Measurements from ENCODE around the gene UGT8.
"Not testable (repeated sequence)": the region's sequence is repeated elsewhere in the genome, so short reads cannot be mapped to it uniquely, and the experiment has no call there.

GRCh38 chr4:114590360-114590759 lies 8.2 kb upstream of the UGT8 start:
- TF ChIP-seq, protein P1, sequence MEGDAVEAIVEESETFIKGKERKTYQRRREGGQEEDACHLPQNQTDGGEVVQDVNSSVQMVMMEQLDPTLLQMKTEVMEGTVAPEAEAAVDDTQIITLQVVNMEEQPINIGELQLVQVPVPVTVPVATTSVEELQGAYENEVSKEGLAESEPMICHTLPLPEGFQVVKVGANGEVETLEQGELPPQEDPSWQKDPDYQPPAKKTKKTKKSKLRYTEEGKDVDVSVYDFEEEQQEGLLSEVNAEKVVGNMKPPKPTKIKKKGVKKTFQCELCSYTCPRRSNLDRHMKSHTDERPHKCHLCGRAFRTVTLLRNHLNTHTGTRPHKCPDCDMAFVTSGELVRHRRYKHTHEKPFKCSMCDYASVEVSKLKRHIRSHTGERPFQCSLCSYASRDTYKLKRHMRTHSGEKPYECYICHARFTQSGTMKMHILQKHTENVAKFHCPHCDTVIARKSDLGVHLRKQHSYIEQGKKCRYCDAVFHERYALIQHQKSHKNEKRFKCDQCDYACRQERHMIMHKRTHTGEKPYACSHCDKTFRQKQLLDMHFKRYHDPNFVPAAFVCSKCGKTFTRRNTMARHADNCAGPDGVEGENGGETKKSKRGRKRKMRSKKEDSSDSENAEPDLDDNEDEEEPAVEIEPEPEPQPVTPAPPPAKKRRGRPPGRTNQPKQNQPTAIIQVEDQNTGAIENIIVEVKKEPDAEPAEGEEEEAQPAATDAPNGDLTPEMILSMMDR (IDR thresholded peaks at IDR 0.05; ENCODE audit: insufficient read depth, low read depth, low read length): not testable (repeated sequence)
- not testable (repeated sequence) for TF ChIP-seq EZH2 (IDR thresholded peaks at IDR 0.05; ENCODE audit: insufficient read depth, low read length)

Data from astrocyte (in vitro differentiated cells and primary cell).